K562 (cell line): ENCODE results near the gene TMEM239. TPM values are rescaled to one million over a fixed set of nuclear protein-coding genes. Genes with fewer than 3 reads are reported as not detected.

Source experiments
- ATAC-seq: fragments of 200-7000 bp; cut with Tn5 transposase; 3 replicates; pipeline ENCODE4 v1.9.1; 2020; ENCODE audit warnings: moderate library complexity
- BruUV-seq: library from RNA; stranded (reverse); fragments of 400-500 nt; replicated peaks from 2 replicates; lab custom pipeline; 2021; lab: Mats Ljungman, UMichigan
- CTCF ChIA-PET: fragments of 300-600 bp; formaldehyde crosslinking; extraction: SDS; loops from one replicate; lab custom pipeline; 2021; ENCODE audit warnings: low intra/inter-chr PET ratio; lab: Yijun Ruan, JAX
- POLR2A ChIA-PET: fragments of 300-600, 350-650 bp; sonication (Branson Sonifier 250); formaldehyde crosslinking; extraction: SDS; loops from one replicate; lab custom pipeline; 2021; ENCODE audit warnings: antibody characterized with exemption, inconsistent platforms; lab: Yijun Ruan, JAX
- DNase-seq, 4 experiments: peaks; one replicate each; pipeline versions ENCODE4 v3.0.0 to v3.0.0-alpha.2; 2011 to 2018; ENCODE audit warnings: low spot score in 3 of 4, mixed read lengths in 3 of 4; ENCODE audit errors: extremely low read depth in 1 of 4
- FAIRE-seq: peaks from 2 replicates; lab custom pipeline; 2011; peaks lifted over from hg19 to GRCh38; lab: Jason Lieb, UNC
- H2AFZ ChIP-seq: 2 replicates; pipeline ENCODE4 v1.6.0; 2011; ENCODE audit warnings: low read depth, low read length, control low read depth, inconsistent platforms
- H3K27ac ChIP-seq: fragments of 200-600 bp; 3 replicates; pipeline ENCODE4 v1.8.0; 2011; ENCODE audit warnings: low read depth, mild to moderate bottlenecking, control low read depth, inconsistent platforms, low read length, moderate library complexity, mixed read lengths; ENCODE audit errors: extremely low read depth
- H3K27me3 ChIP-seq, 2 experiments: fragments of 300-600 bp in 1 of 2; 2 replicates in 1 of 2; 3 replicates in 1 of 2; pipeline versions ENCODE4 v1.6.0 to v1.8.0; 2011; ENCODE audit warnings: inconsistent platforms in 2 of 2, low read length in 2 of 2, mild to moderate bottlenecking in 1 of 2, mixed read lengths in 1 of 2, moderate library complexity in 1 of 2; ENCODE audit not compliant: control insufficient read depth in 2 of 2, insufficient read depth in 2 of 2
- H3K36me3 ChIP-seq: fragments of 300-600 bp; 3 replicates; pipeline ENCODE4 v1.8.0; 2011; ENCODE audit warnings: mild to moderate bottlenecking, low read length, inconsistent platforms; ENCODE audit not compliant: control insufficient read depth, insufficient read depth
- H3K4me1 ChIP-seq, 2 experiments: fragments of 200-600 bp in 1 of 2; replicated peaks in 1 of 2; 2 replicates in 1 of 2; 3 replicates in 1 of 2; pipeline versions ENCODE4 v1.5.1 to v1.8.0; 2011; ENCODE audit warnings: inconsistent platforms in 2 of 2, low read length in 2 of 2, mild to moderate bottlenecking in 1 of 2, mixed read lengths in 1 of 2, moderate library complexity in 1 of 2; ENCODE audit not compliant: control insufficient read depth in 2 of 2, insufficient read depth in 2 of 2
- H3K4me2 ChIP-seq: 2 replicates; pipeline ENCODE4 v1.6.1; 2011; ENCODE audit warnings: low read length, control low read depth, inconsistent platforms, mixed read lengths; ENCODE audit not compliant: insufficient read depth
- H3K4me3 ChIP-seq: fragments of 200-600 bp; sonication (generic), shearing (Covaris generic); 2 replicates; pipeline ENCODE4 v1.5.1; 2016; ENCODE audit warnings: control low read depth, inconsistent platforms
- H3K79me2 ChIP-seq: fragments of 200-600 bp; 3 replicates; pipeline ENCODE4 v1.8.0; 2011; ENCODE audit warnings: low read length, inconsistent platforms; ENCODE audit not compliant: control insufficient read depth, insufficient read depth
- H3K9ac ChIP-seq, 2 experiments: 2 replicates each; pipeline versions ENCODE4 v1.6.0 to v1.6.1; 2011; ENCODE audit warnings: low read depth in 2 of 2, low read length in 2 of 2, control low read depth in 1 of 2, inconsistent platforms in 1 of 2, mild to moderate bottlenecking in 1 of 2, mixed read lengths in 1 of 2; ENCODE audit not compliant: insufficient read depth in 1 of 2
- H3K9me1 ChIP-seq: one replicate; pipeline ENCODE4 v1.6.0; 2011; ENCODE audit warnings: inconsistent platforms, mild to moderate bottlenecking, low read length, moderate library complexity; ENCODE audit not compliant: control insufficient read depth, insufficient read depth
- H3K9me3 ChIP-seq: replicated peaks from 2 replicates; pipeline ENCODE4 v1.5.1; 2011; ENCODE audit warnings: low read depth, low read length, inconsistent platforms; ENCODE audit not compliant: control insufficient read depth, insufficient read depth
- H4K20me1 ChIP-seq: replicated peaks from 2 replicates; pipeline ENCODE4 v1.6.1; 2011; ENCODE audit warnings: low read length, inconsistent platforms, mixed read lengths; ENCODE audit not compliant: control insufficient read depth, insufficient read depth
- CXXC5 ChIP-seq: fragments of 250-450 bp; sonication (Bioruptor Pico); IDR thresholded peaks from 2 replicates; pipeline ENCODE4 v1.8.0; 2022; ENCODE audit warnings: inconsistent platforms, mild to moderate bottlenecking, moderate library complexity
- FOXP4 ChIP-seq: sonication (generic); formaldehyde crosslinking; IDR thresholded peaks from 2 replicates; pipeline ENCODE4 v1.8.0; 2022; ENCODE audit warnings: mild to moderate bottlenecking, missing genetic modification reagents, borderline replicate concordance
- ID3 ChIP-seq, 2 experiments: fragments of 250-450 bp in 1 of 2; fragments of 450-650 bp in 1 of 2; sonication (Bioruptor Pico) in 1 of 2; IDR thresholded peaks; 2 replicates each; pipeline versions ENCODE4 v1.6.1 to v1.8.0; 2016 to 2021; ENCODE audit warnings: mild to moderate bottlenecking in 2 of 2, moderate library complexity in 2 of 2, missing compliant biosample characterization in 1 of 2, missing genetic modification characterization in 1 of 2
- JUN ChIP-seq, 2 experiments: sonication (generic) in 1 of 2; formaldehyde crosslinking in 1 of 2; IDR thresholded peaks; 2 replicates each; pipeline versions ENCODE4 v1.6.1 to v1.8.0; 2012 to 2022; ENCODE audit warnings: borderline replicate concordance in 2 of 2, mild to moderate bottlenecking in 2 of 2, improper control_type of control experiment in 1 of 2, low read depth in 1 of 2, low read length in 1 of 2, missing genetic modification reagents in 1 of 2
- NELFE ChIP-seq: IDR thresholded peaks from 2 replicates; pipeline ENCODE4 v1.6.1; 2011; ENCODE audit warnings: mild to moderate bottlenecking; ENCODE audit not compliant: insufficient read depth, insufficient read length
- NFIC ChIP-seq: fragments of 450-650 bp; IDR thresholded peaks from 2 replicates; pipeline ENCODE4 v1.6.1; 2017; ENCODE audit warnings: mild to moderate bottlenecking, inconsistent platforms
- PREB ChIP-seq: sonication (generic); formaldehyde crosslinking; IDR thresholded peaks from 2 replicates; pipeline ENCODE4 v1.8.1; 2023; ENCODE audit warnings: mild to moderate bottlenecking, missing genetic modification reagents
- PTTG1 ChIP-seq: fragments of 450-650 bp; IDR thresholded peaks from 2 replicates; pipeline ENCODE4 v1.6.1; 2016; ENCODE audit warnings: low read depth, mild to moderate bottlenecking, missing genetic modification characterization, missing compliant biosample characterization
- PURB ChIP-seq: sonication (generic); formaldehyde crosslinking; IDR thresholded peaks from 2 replicates; pipeline ENCODE4 v1.9.0; 2021; ENCODE audit warnings: low read depth, mild to moderate bottlenecking, missing genetic modification reagents
- RBFOX2 ChIP-seq: fragments of 200-400 bp; formaldehyde crosslinking; IDR thresholded peaks from 2 replicates; pipeline ENCODE4 v1.6.1; 2017; ENCODE audit warnings: low read depth, mild to moderate bottlenecking, low read length, moderate library complexity
- SAFB ChIP-seq: fragments of 200-400 bp; formaldehyde crosslinking; IDR thresholded peaks from 2 replicates; pipeline ENCODE4 v1.6.1; 2017; ENCODE audit warnings: low read depth, low read length, borderline replicate concordance
- ZNF165 ChIP-seq: fragments of 250-450 bp; sonication (Bioruptor Pico); IDR thresholded peaks from 2 replicates; pipeline ENCODE4 v1.4.0; 2020; ENCODE audit warnings: borderline replicate concordance
- ZNF197 ChIP-seq: fragments of 200-800 bp; sonication (Bioruptor generic); IDR thresholded peaks from 2 replicates; pipeline ENCODE4 v1.6.1; 2016; ENCODE audit warnings: low read depth, missing genetic modification characterization, missing compliant biosample characterization
- ZNF282 ChIP-seq: sonication (generic); formaldehyde crosslinking; IDR thresholded peaks from 2 replicates; pipeline ENCODE4 v1.8.1; 2023; ENCODE audit warnings: missing genetic modification reagents
- ZNF316 ChIP-seq: fragments of 450-650 bp; IDR thresholded peaks from 2 replicates; pipeline ENCODE4 v1.6.1; 2016
- ZNF324 ChIP-seq: fragments of 250-450 bp; sonication (Bioruptor Pico); IDR thresholded peaks from 2 replicates; pipeline ENCODE4 v1.4.0; 2020; ENCODE audit warnings: mild to moderate bottlenecking
- ZNF384 ChIP-seq: IDR thresholded peaks from 2 replicates; pipeline ENCODE4 v1.6.1; 2012; ENCODE audit warnings: low read depth, low read length, improper control_type of control experiment
- ZNF778 ChIP-seq: fragments of 450-650 bp; formaldehyde crosslinking; IDR thresholded peaks from 2 replicates; pipeline ENCODE4 v1.4.0; 2020; ENCODE audit warnings: mild to moderate bottlenecking, moderate library complexity
- WGBS: fragments of 100-300 bp; shearing (Covaris generic); methylation state at CpG from one replicate; pipeline ENCODE4 v1.1.6; 2016; ENCODE audit warnings: low coverage, mixed read lengths; ENCODE audit not compliant: insufficient coverage; ENCODE audit errors: missing lambda C conversion rate; 5-methylcytosine and 5-hydroxymethylcytosine counted together
- in situ Hi-C: fragments of 300-500 bp; cut with MboI; formaldehyde crosslinking; loops from 4 replicates; pipeline ENCODE4 v1.15.0; 2018; ENCODE audit warnings: inconsistent platforms, mixed read lengths
- intact Hi-C: fragments of 100-400 bp; cut with micrococcal nuclease; formaldehyde crosslinking; loops from 2 replicates; pipeline ENCODE4 v1.14.2; 2022
- polyA plus RNA-seq, 8 experiments: library from polyadenylated mRNA; depleted of rRNA in 4 of 8; stranded (reverse) in 5 of 8; unstranded in 3 of 8; fragments of >200 nt; fragmentation: Nextera tagmentation in 2 of 8; fragmentation: Illumina TruSeq in 1 of 8; extraction: Ambion mirVana in 2 of 8; extraction: Trizol in 1 of 8; gene quantifications; 2 replicates each; pipeline versions ENCODE4 v1.2.1 to v1.2.3, GENCODE V29; 2011 to 2014; ENCODE audit warnings: inconsistent platforms in 1 of 8, missing spikeins in 1 of 8
- total RNA-seq, 7 experiments: library from RNA; depleted of rRNA in 6 of 7; stranded (reverse); fragments of >200 nt in 6 of 7; fragmentation: Illumina TruSeq in 2 of 7; extraction: Trizol in 2 of 7; gene quantifications; 2 replicates each; pipeline versions ENCODE4 v1.2.1 to v1.2.3, GENCODE V29; 2011 to 2021; ENCODE audit warnings: low replicate concordance in 1 of 7

Gene TMEM239
- total and polyA plus RNA-seq, 9 of the 15 experiments (the other 6 are each of a cell fraction or from before 2014, with no cell fraction given) = not detected

- Histone ChIP-seq H3K4me1 (peaks cover 4 to 40% of the 10 kb centered on the region in 2 experiments; a peak in 4 of 5 replicates), H3K27ac (no peak overlapping the region), H3K79me2 (no peaks in the 10 kb centered on the region), H2AFZ (no peak overlapping the region), H3K9ac (no peak overlapping the region; a peak in 1 of 4 replicates), H3K9me1 (no peaks in the 10 kb centered on the region), H3K27me3 (peaks cover 7 to 42% of the 10 kb centered on the region in 2 experiments; a peak in 4 of 5 replicates), H4K20me1 (peaks cover 12% of the 10 kb centered on the region; the same call in 1 of the 2 replicates), H3K9me3 (no peaks in the 10 kb centered on the region), H3K4me2 (no peak overlapping the region), H3K36me3 (no peaks in the 10 kb centered on the region), H3K4me3 (no peak overlapping the region)
- intact Hi-C loops = no loop called here
- 53% methylated on average over 11 of the region's 61 CpGs for WGBS
- FAIRE-seq (no peak), ATAC-seq (no peak), DNase-seq (no peak)
- POLR2A ChIA-PET = interaction anchor here (1.0 kb wide), 1 partner anchor 10 kb away, joined by 4 read pairs; no protein-coding TSS in a partner anchor
- in situ Hi-C loops = no loop called here
- CTCF ChIA-PET = no interaction called here
- no TSS peak for BruUV-seq
- TF ChIP-seq JUN (IDR thresholded peaks at IDR 0.05; ENCODE audit: borderline replicate concordance, low read depth, low read length) (no peak), JUN (CRISPR knock-in tag; IDR thresholded peaks at IDR 0.05; ENCODE audit: borderline replicate concordance) (no peak), ZNF197 (no peak), ZNF282 (CRISPR knock-in tag) (0 out of 2 replicates have a peak, but pooled peaks have one; percentile 60), CXXC5 (CRISPR knock-in tag) (no peak), ZNF778 (CRISPR knock-in tag) (no peak), SAFB (0 out of 2 replicates have a peak, but pooled peaks have one; percentile 15), PURB (CRISPR knock-in tag) (no peak), FOXP4 (CRISPR knock-in tag) (no peak), ZNF324 (CRISPR knock-in tag) (no peak), PTTG1 (tag) (no peak), ZNF384 (no peak), ID3 (CRISPR knock-in tag; IDR thresholded peaks at IDR 0.05) (no peak), ID3 (tag; IDR thresholded peaks at IDR 0.05) (0 out of 2 replicates have a peak, but pooled peaks have one; percentile 21), NFIC (no peak), ZNF165 (CRISPR knock-in tag) (no peak), RBFOX2 (no peak), NELFE (no peak), ZNF316 (0 out of 2 replicates have a peak, but pooled peaks have one; percentile 2), PREB (CRISPR knock-in tag) (no peak)
Observed at GRCh38 chr20:2799688-2800520, 16.3 kb upstream of the TMEM239 start.
